Keratinocyte (primary cell): ENCODE results near the gene ATP7A.

Source experiments
- CTCF ChIP-seq, 3 experiments: IDR thresholded peaks in 1 of 3; conservative IDR thresholded peaks in 1 of 3; optimal IDR thresholded peaks in 1 of 3; 2 replicates in 2 of 3; 3 replicates in 1 of 3; pipeline versions ENCODE3 to v1.5.1; 2011; ENCODE audit warnings: low read length in 3 of 3, mild to moderate bottlenecking in 3 of 3, moderate library complexity in 2 of 3, control low read depth in 1 of 3, inconsistent platforms in 1 of 3; ENCODE audit not compliant: insufficient read depth in 2 of 3; ENCODE audit errors: extremely low read depth in 1 of 3
- EZH2 ChIP-seq: IDR thresholded peaks from one replicate; pipeline ENCODE4 v1.6.1; 2012; ENCODE audit warnings: inconsistent platforms, mild to moderate bottlenecking, low read length, moderate library complexity

DNA sequence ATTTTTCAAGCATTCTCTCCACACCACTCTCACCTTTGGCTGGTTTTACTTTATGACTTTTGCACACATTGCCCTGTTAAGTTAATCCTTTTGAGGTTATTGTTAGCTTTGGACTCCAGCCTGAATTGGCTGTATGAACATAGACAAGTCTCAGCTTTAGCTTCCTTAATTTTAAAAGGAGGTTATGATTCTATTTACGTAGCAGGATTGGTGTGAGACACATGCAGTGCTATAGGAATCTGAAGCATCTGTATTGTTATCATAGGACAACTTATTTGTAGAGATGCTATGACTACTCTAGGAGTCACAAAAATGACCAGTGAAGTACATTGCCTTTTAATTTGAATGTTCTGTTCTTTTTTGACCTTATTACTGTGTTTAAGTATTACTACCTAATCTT, 43.2 kb downstream of the ATP7A start:
- TF ChIP-seq CTCF (optimal IDR thresholded peaks at IDR 0.05 in 1 of 3, IDR thresholded peaks at IDR 0.05 in 1 of 3, conservative IDR thresholded peaks at IDR 0.05 in 1 of 3; ENCODE audit: extremely low read depth in 1 of 3, insufficient read depth in 2 of 3, low read length in 3 of 3): no peak
- no peak for TF ChIP-seq EZH2
